ENCODE results near the gene AFTPH.

- TF ChIP-seq ZNF239 (tag by site-specific recombination; IDR thresholded peaks at IDR 0.05) (no peak), YY1 (tag by site-specific recombination; IDR thresholded peaks at IDR 0.05) (no peak), ZSCAN18 (tag by site-specific recombination; IDR thresholded peaks at IDR 0.05) (no peak), REST (tag by site-specific recombination; IDR thresholded peaks at IDR 0.05) (no peak), CTCF (tag by site-specific recombination; IDR thresholded peaks at IDR 0.05) (no peak), ZNF548 (tag by site-specific recombination; IDR thresholded peaks at IDR 0.05) (no peak), ZNF324 (tag by site-specific recombination; IDR thresholded peaks at IDR 0.05) (no peak), BCL11A (tag by site-specific recombination; IDR thresholded peaks at IDR 0.05; ENCODE audit: low read depth) (no peak), ZNF266 (tag by site-specific recombination; IDR thresholded peaks at IDR 0.05; ENCODE audit: low read depth) (no peak), ZBTB21 (tag by site-specific recombination; IDR thresholded peaks at IDR 0.05) (no peak), ZFP41 (tag by site-specific recombination; IDR thresholded peaks at IDR 0.05; ENCODE audit: borderline replicate concordance) (no peak)
Measured at GRCh38 chr2:64500549-64500948, 23.6 kb upstream of the AFTPH start.
